Myocyte (in vitro differentiated cells): ENCODE results near the gene RAMP2. TPM values are rescaled to one million over a fixed set of nuclear protein-coding genes. Genes with fewer than 3 reads are reported as not detected.
"Not testable (repeated sequence)": the region's sequence is repeated elsewhere in the genome, so short reads cannot be mapped to it uniquely, and the experiment has no call there.

ENCODE experiments used
- DNase-seq: peaks from one replicate; pipeline ENCODE4 v3.0.0-alpha.2; 2012; ENCODE audit warnings: low read depth
- total RNA-seq: library from RNA; depleted of rRNA; stranded (reverse); fragments of >200 nt; gene quantifications from 2 replicates; pipeline ENCODE4 v1.2.3, GENCODE V29; 2014

The RAMP2 gene
- total RNA-seq, 1 donor from 2014 or later, result not detected

GRCh38 chr17:42768006-42768405 lies 7.0 kb downstream of the RAMP2 start:
- DNase-seq, result not testable (repeated sequence)

- DNase-seq, result not testable (repeated sequence)
Measured at GRCh38 chr17:42769964-42770363, 8.9 kb downstream of the RAMP2 start.

GRCh38 chr17:42772945-42773289 lies 11.9 kb downstream of the RAMP2 start:
- DNase-seq, result no peak

GRCh38 chr17:42773290-42774035 lies 12.4 kb downstream of the RAMP2 start, which contains the start of gene VPS25:
Gene VPS25 (plus strand): TSS chr17:42773449. CDS start chr17:42773476, 27 bp downstream.
- peak; percentile 89 for DNase-seq

- DNase-seq, result no peak
Measured at GRCh38 chr17:42774066-42774745, 13.2 kb downstream of the RAMP2 start.

- peak; percentile 77 for DNase-seq
Measured at GRCh38 chr17:42775534-42776098, 14.6 kb downstream of the RAMP2 start.

- DNase-seq, result no peak
Measured at GRCh38 chr17:42778570-42778969, 17.5 kb downstream of the RAMP2 start.

GRCh38 chr17:42779304-42779935 lies 18.4 kb downstream of the RAMP2 start:
- no peak for DNase-seq

- DNase-seq, result no peak
Measured at GRCh38 chr17:42779936-42780850, 19.2 kb downstream of the RAMP2 start, which contains the start of gene WNK4. Gene WNK4 (plus strand): TSS chr17:42780610. CDS start chr17:42780699, 89 bp downstream.

GRCh38 chr17:42780851-42781638 lies 20.0 kb downstream of the RAMP2 start:
- DNase-seq, result no peak

- no peak for DNase-seq
Measured at GRCh38 chr17:42781639-42782165, 20.7 kb downstream of the RAMP2 start.

GRCh38 chr17:42782166-42783061 lies 21.4 kb downstream of the RAMP2 start:
- DNase-seq, result no peak

- DNase-seq, result no peak
Measured at GRCh38 chr17:42783062-42783790, 22.2 kb downstream of the RAMP2 start.

- no peak for DNase-seq
Measured at GRCh38 chr17:42783791-42784138, 22.7 kb downstream of the RAMP2 start.

GRCh38 chr17:42784409-42784808 lies 23.4 kb downstream of the RAMP2 start:
- DNase-seq, result no peak

GRCh38 chr17:42784811-42785592 lies 24.0 kb downstream of the RAMP2 start:
- DNase-seq, result no peak

GRCh38 chr17:42787266-42787665 lies 26.2 kb downstream of the RAMP2 start:
- no peak for DNase-seq
